Measurements from ENCODE around the gene GNAT2.
"Not testable (repeated sequence)": the region's sequence is repeated elsewhere in the genome, so short reads cannot be mapped to it uniquely, and the experiment has no call there.

Gene GNAT2

DNA sequence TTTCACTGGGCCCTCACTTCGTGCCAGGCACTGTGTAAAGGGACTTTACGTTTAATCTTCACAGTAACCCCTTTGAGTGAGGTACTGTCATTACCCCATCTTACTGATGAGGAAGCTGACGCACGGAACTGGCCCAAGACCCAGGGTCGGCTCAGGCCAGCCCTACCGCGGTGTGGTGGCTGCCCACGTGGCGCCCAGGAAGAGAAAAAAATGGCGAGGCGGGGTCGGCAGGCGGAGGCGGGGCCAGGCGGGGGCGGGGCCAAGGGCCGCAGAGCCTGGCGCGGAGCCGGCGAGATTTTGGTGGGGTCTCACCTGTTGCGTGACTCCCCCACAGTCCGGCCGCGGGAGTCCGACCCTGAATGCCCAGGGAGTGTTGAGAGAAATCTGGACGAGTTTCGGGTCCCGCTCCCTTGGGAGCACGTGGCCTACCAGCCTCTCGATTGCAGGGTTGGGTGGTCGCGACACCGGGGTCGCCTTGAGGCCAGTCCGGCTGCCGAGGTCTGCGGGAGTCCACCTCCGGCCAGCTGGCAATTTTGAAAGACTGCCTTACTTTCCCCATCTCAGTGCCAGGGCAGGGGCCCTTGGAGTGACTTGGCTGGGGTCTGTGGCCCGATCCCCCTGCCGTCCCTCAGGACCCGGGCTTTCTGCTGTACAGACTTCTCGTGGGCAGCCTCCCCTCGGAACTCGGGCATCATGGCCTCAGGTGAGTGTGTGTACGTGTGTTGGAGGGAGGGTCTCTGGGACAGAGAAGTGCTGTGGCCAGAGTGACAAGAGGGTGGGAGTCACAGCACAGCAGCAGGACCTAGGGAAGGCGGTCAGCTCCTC is at the start of gene GNAT2, which contains the start of gene AMPD2:
TSS of gene GNAT2 (minus strand) at position 41 of the 825 bp plus-strand sequence. CDS start 6,746 bp downstream, outside the sequence.
TSS of gene AMPD2 (plus strand) at position 262 of the 825 bp plus-strand sequence. CDS start 1,339 bp downstream, outside the sequence.
- DNase-seq = no peak

DNA sequence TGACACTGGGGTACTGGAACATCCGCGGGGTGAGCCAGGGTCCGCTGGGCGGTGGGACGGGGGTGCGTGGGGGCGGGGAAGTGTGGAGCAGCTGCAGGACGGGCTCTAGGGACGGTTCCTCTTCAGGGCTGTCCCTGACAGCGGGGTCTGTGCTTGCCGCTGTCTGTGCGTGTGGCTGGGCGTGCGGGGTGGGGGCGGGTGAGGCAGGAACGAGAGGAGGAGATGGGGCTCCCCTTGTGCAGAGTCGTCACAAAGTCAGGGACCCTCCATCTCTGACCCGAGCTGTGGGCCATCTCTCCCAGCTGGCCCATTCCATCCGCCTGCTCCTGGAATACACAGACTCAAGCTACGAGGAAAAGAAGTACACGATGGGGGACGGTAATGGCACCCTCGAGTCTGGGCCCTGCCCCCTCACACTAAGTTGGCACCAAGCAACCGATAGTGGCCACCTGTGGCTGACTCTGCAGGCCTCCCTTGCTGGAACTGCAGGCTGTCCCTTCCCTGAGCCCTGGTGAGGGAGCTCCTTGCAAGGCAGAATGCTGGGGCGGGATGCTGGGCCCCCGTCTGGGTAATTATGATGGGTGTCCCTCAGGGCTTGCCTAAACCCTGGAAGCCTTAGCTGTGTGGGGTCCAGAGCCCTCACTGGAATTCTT is 48.8 kb upstream of the GNAT2 start:
- DNase-seq = no peak

DNA sequence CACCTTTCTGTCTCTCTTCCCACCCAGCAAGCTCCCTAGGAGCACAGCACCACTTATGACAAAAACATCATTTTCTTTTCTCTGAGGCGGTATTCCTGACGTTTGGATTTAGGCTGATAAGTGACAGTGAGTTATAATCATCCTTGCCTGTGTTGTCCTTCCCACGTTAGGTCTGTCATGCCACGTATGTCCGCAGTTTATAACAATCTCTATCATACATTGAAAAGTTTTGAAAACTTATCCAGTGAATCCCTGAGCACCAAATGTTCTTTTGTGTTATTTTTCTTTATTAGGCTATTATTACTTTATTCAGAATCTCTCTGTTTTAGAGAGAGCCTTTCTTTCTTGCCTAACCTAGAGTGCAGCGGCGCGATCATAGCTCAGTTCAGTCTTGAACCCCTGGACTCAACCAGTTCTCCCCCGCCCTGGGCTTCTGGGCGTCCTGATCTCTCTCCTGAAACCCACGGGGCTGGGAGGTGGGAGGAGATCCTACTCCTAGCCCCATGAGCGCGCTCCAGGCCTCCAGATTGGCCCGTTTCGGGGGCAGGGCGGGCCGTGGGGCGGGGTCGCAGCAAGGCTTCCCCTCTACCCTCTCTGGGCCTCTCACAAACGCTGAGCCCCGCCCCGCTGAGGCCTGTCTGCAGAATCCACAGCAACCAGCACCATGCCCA is 48.2 kb upstream of the GNAT2 start, which contains the start of gene GSTM2:
TSS of gene GSTM2 (plus strand) at position 606 of the 671 bp plus-strand sequence. CDS start at position 665, 59 bp downstream.
- peak; percentile 45 for DNase-seq

GRCh38 chr1:109664671-109665070 is 45.3 kb upstream of the GNAT2 start:
- no peak for DNase-seq

GRCh38 chr1:109661391-109661790 is 42.0 kb upstream of the GNAT2 start:
- DNase-seq = no peak

DNA sequence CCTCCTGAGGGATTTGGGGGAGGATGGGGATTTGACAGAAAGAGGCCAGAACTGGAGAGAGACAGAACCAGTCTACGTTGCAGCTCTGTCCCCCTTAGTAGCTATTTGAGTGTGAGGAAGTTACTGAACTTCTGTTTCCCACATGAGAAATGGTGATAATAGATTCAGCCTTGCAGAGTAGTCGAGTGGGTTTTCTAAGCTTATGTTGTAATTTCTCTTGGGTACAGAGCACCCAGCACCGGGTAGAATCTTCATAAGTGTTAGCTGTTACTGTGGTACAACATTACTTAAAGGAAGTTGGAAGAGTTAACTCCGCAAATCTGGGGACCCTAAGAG is 41.2 kb upstream of the GNAT2 start:
- DNase-seq = not testable (repeated sequence)

DNA sequence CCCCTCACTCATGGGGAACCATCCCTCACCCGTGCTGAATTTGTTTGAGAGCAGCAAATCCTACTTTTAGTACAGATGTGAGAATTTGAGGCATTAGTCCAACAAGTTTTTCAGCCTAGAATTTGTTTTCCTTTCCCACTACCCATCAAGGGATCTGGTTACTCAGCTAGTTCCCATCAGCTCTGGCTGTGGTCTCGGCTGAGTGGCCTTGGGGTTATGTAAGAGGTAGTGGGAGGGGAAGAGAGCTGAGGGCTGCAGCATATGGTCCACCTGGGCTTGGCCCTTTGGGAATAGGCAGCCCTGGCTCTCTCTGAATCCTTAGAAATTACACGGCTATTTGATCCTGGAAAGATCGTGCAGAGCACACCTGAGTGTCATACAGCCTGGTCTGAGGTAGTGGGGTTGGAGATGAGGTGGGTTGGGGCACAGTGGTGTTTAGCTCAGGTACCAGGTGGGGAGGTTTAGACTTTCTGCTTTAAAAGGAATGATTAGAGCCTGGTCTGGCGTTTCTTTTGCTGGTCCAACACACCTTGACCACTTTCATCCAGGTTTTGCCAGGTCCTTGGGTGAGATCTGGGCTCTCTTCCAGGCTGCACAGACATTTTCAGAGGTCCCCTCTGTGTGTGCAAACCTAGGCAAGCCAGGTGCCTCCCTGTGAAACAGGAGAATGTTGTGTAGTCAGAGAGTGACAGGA is 40.7 kb upstream of the GNAT2 start:
- no peak for DNase-seq

- DNase-seq = no peak
These were observed 39.7 kb upstream of the GNAT2 start for GRCh38 chr1:109659145-109659544.

DNA sequence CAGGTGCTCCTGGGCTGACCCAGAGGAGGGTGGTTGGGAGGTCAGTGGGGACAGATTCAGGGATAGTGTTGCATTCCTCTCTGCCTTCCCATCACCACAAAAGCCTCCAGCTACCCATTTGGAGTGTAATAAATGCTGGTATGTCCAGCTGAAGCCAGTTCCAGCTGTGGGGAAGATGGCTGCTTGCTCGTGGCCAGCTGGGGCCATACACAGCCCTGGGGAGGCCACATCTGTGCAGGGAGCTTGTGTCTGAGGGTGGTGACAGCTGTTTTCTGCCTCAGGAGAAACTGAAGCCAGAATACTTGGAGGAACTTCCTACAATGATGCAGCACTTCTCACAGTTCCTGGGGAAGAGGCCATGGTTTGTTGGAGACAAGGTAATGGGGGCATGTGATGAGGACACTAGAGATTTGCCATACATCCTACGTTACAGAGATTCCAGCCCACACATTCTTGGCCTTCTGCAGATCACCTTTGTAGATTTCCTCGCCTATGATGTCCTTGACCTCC is 39.2 kb upstream of the GNAT2 start:
- no peak for DNase-seq

GRCh38 chr1:109657970-109658369 is 38.6 kb upstream of the GNAT2 start:
- DNase-seq = no peak

- no peak for DNase-seq
These were observed 38.0 kb upstream of the GNAT2 start for GRCh38 chr1:109657395-109657794.

DNA sequence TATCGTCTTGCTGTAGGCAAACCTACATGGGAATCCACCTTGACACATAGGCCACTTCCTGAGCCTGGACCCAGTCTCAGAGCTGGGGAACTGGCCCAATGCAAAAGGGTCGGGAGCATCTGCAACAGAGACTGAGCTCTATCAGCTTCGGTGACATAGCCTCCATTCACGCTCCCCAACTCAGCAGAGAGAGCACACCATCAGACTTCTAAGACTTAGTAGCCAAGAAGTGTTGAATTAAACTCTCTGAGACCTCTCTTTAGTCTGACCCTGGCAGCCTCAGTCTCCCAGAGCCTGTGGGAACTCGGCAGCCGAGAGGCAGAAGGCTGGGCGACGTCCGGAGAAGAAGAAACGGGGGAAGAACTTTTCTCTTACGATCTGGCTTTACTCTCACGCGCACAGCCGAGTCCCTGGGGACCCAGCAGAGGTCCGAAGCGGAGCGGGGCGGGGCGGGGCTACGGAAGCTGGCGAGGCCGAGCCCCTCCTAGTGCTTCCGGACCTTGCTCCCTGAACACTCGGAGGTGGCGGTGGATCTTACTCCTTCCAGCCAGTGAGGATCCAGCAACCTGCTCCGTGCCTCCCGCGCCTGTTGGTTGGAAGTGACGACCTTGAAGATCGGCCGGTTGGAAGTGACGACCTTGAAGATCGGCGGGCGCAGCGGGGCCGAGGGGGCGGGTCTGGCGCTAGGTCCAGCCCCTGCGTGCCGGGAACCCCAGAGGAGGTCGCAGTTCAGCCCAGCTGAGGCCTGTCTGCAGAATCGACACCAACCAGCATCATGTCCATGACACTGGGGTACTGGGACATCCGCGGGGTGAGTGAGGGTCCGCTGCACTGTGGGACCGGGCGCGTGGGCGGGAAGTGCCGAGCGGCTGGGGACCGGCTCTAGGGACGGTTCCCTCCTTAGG is 36.5 kb upstream of the GNAT2 start, which contains the start of gene GSTM4:
TSS of gene GSTM4 (plus strand) at position 485 of the 905 bp plus-strand sequence. CDS start at position 776, 291 bp downstream.
- DNase-seq = peak; percentile 29

DNA sequence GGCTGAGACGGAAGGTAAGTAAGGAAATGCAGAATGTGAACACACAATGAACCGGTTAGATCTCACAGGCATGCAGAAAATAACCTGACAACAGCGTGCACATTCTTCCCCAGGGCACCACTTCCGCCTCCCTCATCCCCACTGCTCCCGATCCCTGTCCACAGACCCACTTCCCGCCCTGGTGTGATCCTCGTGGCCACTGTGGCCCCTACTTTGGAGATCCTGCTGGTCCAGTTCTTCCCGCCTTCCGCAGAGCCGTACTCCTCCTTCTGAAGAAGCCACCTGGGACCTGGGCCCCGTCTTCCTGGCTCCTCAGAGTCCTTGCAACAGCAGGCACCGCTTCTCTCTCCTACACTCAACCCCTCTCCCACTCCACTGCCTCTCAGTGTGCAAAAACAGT is 35.1 kb upstream of the GNAT2 start:
- DNase-seq = no peak

DNA sequence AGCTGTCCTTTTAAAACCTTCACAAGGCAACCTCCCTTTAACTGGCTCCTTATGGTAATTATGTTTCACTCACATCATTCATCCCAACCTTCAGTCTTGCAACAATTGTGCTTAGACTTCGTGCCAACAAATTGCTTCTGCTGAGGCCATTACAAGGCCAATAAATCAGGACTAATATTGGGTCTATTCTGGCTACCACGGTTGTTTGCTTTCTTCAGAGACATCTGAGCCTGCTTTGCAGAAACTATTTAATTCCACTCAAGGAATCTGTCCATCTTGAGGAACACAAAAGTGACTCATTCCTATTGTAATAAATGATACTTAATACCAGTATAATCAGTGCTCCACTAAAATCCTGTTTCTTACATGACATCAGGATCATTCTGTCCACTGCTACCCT is 33.9 kb upstream of the GNAT2 start:
- no peak for DNase-seq

- no peak for DNase-seq
These were observed 33.0 kb upstream of the GNAT2 start for GRCh38 chr1:109652402-109652801.

DNA sequence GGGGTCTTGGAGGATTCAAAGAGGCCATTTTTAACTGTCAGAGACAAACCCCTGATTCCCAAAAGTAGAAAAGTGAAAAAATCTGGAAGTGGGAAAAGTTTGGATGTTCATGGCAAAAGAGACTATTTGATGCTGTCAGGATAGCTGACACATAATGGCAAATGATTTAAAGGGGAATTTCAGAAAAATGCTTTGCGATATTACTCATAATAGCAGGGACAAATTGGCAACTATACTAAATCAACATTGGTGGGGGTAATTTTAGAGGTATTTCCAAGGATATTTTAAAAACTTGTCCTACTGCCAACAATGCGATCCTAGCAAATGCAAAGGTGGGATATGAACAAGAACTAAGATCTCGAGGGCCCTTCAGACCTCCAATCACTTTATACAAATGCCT is 31.2 kb upstream of the GNAT2 start:
- DNase-seq = no peak

DNA sequence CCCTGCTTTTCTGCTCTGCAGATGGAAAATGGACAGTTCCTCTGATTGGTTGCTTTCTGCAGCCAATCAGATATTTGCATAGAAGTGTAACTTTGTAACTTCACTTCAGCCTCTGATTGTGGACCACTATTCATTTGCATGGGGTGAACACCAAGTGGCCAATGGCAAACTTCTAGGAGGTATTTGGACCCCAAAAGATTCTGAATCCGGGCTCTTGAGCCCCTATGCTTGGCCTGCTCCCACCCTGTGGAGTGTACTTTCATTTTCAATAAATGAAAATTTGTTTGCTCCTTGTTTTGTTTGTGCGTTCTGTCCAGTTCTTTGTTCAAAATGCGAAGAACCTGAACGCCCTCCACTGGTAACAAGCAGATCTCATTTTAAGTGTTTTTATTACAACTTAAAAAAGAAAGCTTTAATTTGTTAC is 30.1 kb upstream of the GNAT2 start:
- no peak for DNase-seq

DNA sequence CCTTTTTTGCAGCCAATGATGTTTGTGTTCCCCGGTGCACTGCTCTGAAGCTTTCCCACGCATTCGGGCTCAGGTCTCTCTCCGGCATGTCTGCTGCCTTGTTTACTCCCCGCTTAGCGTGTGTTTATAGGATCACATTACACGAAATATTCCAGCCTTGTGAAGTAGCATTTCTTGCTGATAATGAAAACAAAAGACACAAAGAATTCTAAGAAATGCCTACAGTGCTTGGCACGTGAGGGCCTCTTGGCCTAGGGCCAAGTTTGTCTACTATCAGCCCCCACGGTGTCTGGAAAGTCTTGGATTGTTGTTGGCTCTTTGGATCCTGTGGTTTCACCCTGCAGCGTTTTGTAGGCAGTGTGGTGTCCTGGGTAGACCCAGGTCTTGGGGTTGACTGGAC is 25.3 kb upstream of the GNAT2 start:
- DNase-seq = no peak

GRCh38 chr1:109643385-109644230 is 24.2 kb upstream of the GNAT2 start:
- DNase-seq = no peak

- DNase-seq = no peak
These were observed 23.2 kb upstream of the GNAT2 start for GRCh38 chr1:109642626-109643025.

- no peak for DNase-seq
These were observed 22.4 kb upstream of the GNAT2 start for GRCh38 chr1:109641861-109642260.

Data from NCI-H1436 treated with DMSO at 0.1 percent for 48 hours (cell line).